ENCODE results near the gene LAMA5.

LAMA5 gene

DNA sequence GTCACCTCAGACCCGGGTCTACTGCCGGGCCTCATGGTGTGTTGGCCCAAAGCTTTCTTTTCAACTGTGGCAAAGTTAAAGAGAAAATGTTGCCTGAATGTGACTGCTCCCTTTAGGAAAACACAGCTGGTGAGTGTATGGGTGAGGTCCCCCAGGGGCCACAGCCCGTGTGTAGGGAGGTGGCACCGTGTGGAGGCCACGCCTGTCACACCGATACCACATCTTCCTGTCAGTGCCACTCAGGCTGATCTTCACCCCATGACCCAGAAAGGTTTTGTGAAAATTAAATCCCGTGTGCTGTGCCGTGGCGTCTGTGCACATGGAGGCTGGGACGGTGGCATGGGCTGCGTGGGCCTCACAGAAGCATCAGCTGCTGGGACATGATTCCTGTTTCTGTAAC lies 75.0 kb downstream of the LAMA5 start:
- no peak overlapping the region for H3K4me3 ChIP-seq (ENCODE audit: low read depth, low read length)
- peaks cover 66% of the 10 kb centered on the region for H3K36me3 ChIP-seq (ENCODE audit: control insufficient read depth, insufficient read depth, low read length)
- no peak overlapping the region for H3K27ac ChIP-seq (ENCODE audit: low read depth, low read length)
- H3K27me3 ChIP-seq (ENCODE audit: control insufficient read depth, insufficient read depth, low read length): no peaks in the 10 kb centered on the region
- H3K9ac ChIP-seq (ENCODE audit: low read length): no peak overlapping the region
- no peaks in the 10 kb centered on the region for H3K4me1 ChIP-seq (ENCODE audit: control insufficient read depth, insufficient read depth, low read length)
- H3K9me3 ChIP-seq (ENCODE audit: control insufficient read depth, insufficient read depth, low read depth, low read length): no peaks in the 10 kb centered on the region

DNA sequence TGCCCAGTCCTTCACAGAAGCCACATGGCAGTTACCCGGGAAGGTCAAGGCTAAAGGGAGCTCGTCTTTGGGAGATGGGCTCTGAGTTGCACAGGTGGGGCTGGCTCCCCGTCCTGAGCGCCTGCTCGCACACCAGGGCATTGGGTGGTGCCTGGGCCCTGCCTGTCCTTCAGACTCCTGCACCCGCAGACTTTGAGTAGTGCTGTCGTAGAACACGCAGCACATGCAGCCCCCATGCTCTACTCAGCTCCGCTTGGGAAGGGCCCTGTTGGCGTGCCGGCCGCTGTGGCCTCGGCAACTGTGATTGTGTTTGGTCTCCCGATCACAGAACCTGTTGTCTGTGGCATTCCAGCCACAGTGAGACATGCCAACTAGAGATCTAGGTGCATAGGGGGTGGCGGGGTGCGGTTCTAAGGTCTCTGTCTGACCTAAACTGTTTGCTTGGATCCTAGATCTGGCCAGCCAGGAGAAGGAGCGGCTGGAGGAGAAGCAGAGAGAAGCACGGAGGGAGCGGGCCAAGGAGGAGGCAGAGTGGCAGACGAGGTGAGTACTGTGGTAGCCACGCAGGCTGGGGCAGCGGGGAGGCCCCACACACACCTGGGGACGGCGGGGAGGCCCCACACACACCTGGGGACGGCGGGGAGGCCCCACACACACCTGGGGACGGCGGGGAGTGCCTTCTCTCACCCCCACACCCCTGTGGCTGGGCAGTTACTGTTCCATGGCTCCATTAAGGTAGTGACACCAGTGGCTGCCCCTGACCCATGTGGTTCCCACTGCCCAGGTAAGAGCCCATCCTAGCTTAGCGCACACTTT lies 75.7 kb downstream of the LAMA5 start:
- Histone ChIP-seq H3K4me1 (ENCODE audit: control insufficient read depth, insufficient read depth, low read length) (no peaks in the 10 kb centered on the region), H3K4me3 (ENCODE audit: low read depth, low read length) (no peak overlapping the region), H3K9me3 (ENCODE audit: control insufficient read depth, insufficient read depth, low read depth, low read length) (no peaks in the 10 kb centered on the region), H3K36me3 (ENCODE audit: control insufficient read depth, insufficient read depth, low read length) (peaks cover 66% of the 10 kb centered on the region), H3K27me3 (ENCODE audit: control insufficient read depth, insufficient read depth, low read length) (no peaks in the 10 kb centered on the region), H3K9ac (ENCODE audit: low read length) (no peak overlapping the region), H3K27ac (ENCODE audit: low read depth, low read length) (no peak overlapping the region)

DNA sequence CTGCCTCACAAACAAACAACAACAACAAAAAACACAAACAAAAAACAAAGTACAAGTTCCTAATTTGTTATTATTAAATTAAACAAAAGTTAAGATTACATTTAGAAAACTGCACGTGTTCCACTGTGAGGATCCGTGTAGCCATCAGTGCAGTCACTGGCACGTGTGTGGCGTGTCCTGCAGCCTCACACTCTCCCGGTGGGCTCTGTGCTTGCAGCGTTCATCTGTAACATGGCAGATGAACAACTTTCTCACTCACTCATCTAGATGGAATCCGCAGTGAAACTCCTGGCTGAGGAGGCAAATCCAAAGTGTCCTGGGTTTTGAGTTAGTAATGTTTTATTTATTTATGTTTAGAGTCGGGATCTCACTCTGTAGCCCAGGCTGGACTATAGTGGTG lies 77.2 kb downstream of the LAMA5 start:
- Histone ChIP-seq H3K27me3 (ENCODE audit: control insufficient read depth, insufficient read depth, low read length) (no peaks in the 10 kb centered on the region), H3K9me3 (ENCODE audit: control insufficient read depth, insufficient read depth, low read depth, low read length) (no peaks in the 10 kb centered on the region), H3K9ac (ENCODE audit: low read length) (no peak overlapping the region), H3K27ac (ENCODE audit: low read depth, low read length) (no peak overlapping the region), H3K36me3 (ENCODE audit: control insufficient read depth, insufficient read depth, low read length) (peaks cover 67% of the 10 kb centered on the region), H3K4me3 (ENCODE audit: low read depth, low read length) (no peak overlapping the region), H3K4me1 (ENCODE audit: control insufficient read depth, insufficient read depth, low read length) (no peaks in the 10 kb centered on the region)

DNA sequence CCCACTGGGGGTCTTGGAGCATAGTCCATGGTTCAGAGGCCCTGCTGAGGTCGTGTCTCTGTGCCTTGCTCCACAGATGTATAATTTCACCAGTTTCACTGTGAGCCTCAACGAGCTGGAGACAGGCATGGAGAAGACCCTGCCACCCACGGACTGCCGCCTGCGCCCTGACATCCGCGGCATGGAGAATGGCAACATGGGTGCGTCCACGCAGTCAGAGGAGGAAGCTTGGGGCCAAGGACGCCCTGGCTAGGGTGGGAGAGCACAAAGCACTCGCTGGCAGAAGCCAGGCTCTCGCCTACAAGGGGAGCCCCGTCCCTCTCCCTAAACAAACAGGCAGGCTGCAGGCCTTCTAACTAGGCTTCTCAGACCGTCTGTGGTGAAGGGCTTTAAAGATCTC lies 78.0 kb downstream of the LAMA5 start:
- Histone ChIP-seq H3K4me3 (ENCODE audit: low read depth, low read length) (no peak overlapping the region), H3K27me3 (ENCODE audit: control insufficient read depth, insufficient read depth, low read length) (no peaks in the 10 kb centered on the region), H3K36me3 (ENCODE audit: control insufficient read depth, insufficient read depth, low read length) (peaks cover 62% of the 10 kb centered on the region), H3K4me1 (ENCODE audit: control insufficient read depth, insufficient read depth, low read length) (no peaks in the 10 kb centered on the region), H3K9me3 (ENCODE audit: control insufficient read depth, insufficient read depth, low read depth, low read length) (no peaks in the 10 kb centered on the region), H3K27ac (ENCODE audit: low read depth, low read length) (no peak overlapping the region), H3K9ac (ENCODE audit: low read length) (no peak overlapping the region)

DNA sequence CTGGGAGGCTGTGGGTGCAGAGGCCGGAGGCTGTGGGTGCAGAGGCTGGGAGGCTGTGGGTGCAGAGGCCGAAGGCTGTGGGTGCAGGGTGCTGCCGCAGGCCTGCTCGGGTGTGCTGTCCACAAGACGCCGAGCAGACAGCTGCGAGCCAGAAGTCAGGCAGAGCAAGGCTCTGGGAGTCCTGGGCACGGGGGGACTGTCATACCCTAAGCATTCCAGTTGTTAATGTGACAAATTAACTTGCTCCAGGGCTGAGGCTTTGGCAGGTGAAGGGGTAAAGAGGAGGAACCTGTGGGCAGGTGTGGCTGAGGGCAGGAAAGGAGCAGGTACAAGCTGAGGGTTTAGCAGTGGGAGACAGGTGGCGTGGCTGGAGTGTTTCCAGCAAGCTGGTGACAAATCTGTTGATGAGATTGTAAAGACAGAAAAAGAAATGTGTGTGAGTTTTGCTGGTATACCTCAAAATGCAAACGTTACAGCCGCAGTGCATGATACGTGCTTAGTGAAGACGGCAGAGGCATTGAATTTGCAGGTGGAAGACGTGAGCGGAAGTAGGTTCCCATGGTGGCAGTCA lies 78.5 kb downstream of the LAMA5 start:
- Histone ChIP-seq H3K4me1 (ENCODE audit: control insufficient read depth, insufficient read depth, low read length) (no peaks in the 10 kb centered on the region), H3K27ac (ENCODE audit: low read depth, low read length) (no peak overlapping the region), H3K9me3 (ENCODE audit: control insufficient read depth, insufficient read depth, low read depth, low read length) (no peaks in the 10 kb centered on the region), H3K36me3 (ENCODE audit: control insufficient read depth, insufficient read depth, low read length) (peaks cover 62% of the 10 kb centered on the region), H3K9ac (ENCODE audit: low read length) (no peak overlapping the region), H3K27me3 (ENCODE audit: control insufficient read depth, insufficient read depth, low read length) (no peaks in the 10 kb centered on the region), H3K4me3 (ENCODE audit: low read depth, low read length) (no peak overlapping the region)

DNA sequence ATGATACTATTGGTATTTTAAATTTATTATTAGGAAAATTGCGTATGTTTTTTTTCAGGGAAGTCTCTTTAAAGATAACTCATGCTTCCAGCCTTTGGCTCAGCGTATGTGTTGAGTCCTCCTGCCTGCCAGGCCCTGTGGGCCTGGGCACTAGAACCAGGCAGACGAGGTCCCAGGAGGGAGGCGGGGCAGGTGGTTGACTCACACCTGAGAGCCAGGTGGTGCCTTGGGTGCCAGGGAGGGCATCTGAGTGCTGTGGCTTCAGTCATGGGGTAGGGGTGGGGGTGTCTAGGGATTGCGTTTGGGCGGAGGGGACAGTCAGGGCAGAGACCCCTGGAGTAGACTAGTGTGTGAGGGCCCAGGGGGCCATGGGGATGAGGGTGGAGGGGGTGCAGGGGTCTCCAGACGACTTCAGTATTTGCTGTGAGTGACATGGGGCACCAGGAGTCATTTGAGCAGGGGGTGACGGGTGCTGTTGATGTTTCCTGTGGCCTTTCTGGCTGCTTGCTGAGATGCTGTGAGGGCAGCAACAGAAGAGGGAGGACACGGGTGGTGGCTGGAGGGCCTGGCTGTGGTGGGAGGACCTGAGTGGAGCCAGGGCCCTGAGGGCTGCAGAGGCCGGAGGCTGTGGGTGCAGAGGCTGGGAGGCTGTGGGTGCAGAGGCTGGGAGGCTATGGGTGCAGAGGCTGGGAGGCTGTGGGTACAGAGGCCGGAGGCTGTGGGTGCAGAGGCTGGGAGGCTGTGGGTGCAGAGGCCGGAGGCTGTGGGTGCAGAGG lies 79.2 kb downstream of the LAMA5 start:
- H3K4me1 ChIP-seq (ENCODE audit: control insufficient read depth, insufficient read depth, low read length): no peaks in the 10 kb centered on the region
- H3K4me3 ChIP-seq (ENCODE audit: low read depth, low read length): no peak overlapping the region
- no peaks in the 10 kb centered on the region for H3K27me3 ChIP-seq (ENCODE audit: control insufficient read depth, insufficient read depth, low read length)
- no peaks in the 10 kb centered on the region for H3K9me3 ChIP-seq (ENCODE audit: control insufficient read depth, insufficient read depth, low read depth, low read length)
- no peak overlapping the region for H3K9ac ChIP-seq (ENCODE audit: low read length)
- H3K27ac ChIP-seq (ENCODE audit: low read depth, low read length): no peak overlapping the region
- H3K36me3 ChIP-seq (ENCODE audit: control insufficient read depth, insufficient read depth, low read length): peaks cover 64% of the 10 kb centered on the region

DNA sequence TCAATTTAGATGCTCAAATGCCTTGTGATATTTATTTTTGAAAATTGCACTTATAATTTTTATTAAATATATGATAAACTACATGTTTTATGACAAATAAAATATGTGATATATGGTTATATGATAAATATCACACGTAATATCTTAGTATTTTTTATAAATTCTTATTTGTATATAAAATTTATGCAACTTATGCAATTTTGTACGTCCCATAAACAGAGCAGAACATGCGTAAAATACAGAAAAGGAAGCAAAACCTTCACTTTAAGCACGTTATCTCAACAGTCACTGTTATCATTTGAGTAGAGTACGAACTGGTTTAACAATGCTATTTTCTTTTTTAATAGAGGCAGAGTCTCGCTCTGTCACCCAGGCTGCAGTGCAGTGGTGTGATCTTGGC lies 80.0 kb downstream of the LAMA5 start:
- Histone ChIP-seq H3K4me3 (ENCODE audit: low read depth, low read length) (no peak overlapping the region), H3K9ac (ENCODE audit: low read length) (no peak overlapping the region), H3K27me3 (ENCODE audit: control insufficient read depth, insufficient read depth, low read length) (no peaks in the 10 kb centered on the region), H3K36me3 (ENCODE audit: control insufficient read depth, insufficient read depth, low read length) (peaks cover 70% of the 10 kb centered on the region), H3K4me1 (ENCODE audit: control insufficient read depth, insufficient read depth, low read length) (no peaks in the 10 kb centered on the region), H3K27ac (ENCODE audit: low read depth, low read length) (no peak overlapping the region), H3K9me3 (ENCODE audit: control insufficient read depth, insufficient read depth, low read depth, low read length) (no peaks in the 10 kb centered on the region)

DNA sequence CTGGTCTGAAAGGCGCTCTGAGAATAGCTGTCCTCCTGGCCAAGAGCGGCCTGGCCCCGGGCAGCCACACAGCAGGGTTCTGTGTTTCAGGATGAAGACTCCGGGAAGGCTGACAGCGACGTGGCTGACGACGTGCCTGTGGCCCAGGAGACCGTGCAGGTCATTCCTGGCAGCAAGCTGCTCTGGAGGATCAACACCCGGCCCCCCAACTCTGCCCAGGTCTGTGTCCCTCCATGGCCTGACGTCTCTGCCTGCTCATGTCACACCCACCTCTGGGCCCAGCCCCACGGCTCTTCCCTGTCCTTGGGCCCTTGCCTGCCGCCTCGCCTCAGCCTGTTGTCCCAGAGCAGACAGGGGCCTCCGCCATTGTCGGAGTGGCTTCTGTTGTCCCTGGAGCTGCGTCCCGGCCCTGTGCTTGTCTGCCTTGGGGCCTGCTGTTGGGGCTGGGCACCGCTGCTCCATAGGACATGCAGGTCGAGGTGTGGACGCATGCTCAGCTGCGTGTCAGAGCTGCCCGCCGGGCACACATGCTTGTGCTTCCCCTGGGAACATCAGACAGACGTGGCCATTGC lies 80.5 kb downstream of the LAMA5 start:
- Histone ChIP-seq H3K4me1 (ENCODE audit: control insufficient read depth, insufficient read depth, low read length) (no peaks in the 10 kb centered on the region), H3K27me3 (ENCODE audit: control insufficient read depth, insufficient read depth, low read length) (no peaks in the 10 kb centered on the region), H3K4me3 (ENCODE audit: low read depth, low read length) (no peak overlapping the region), H3K27ac (ENCODE audit: low read depth, low read length) (no peak overlapping the region), H3K9me3 (ENCODE audit: control insufficient read depth, insufficient read depth, low read depth, low read length) (no peaks in the 10 kb centered on the region), H3K36me3 (ENCODE audit: control insufficient read depth, insufficient read depth, low read length) (peaks cover 70% of the 10 kb centered on the region), H3K9ac (ENCODE audit: low read length) (no peak overlapping the region)

DNA sequence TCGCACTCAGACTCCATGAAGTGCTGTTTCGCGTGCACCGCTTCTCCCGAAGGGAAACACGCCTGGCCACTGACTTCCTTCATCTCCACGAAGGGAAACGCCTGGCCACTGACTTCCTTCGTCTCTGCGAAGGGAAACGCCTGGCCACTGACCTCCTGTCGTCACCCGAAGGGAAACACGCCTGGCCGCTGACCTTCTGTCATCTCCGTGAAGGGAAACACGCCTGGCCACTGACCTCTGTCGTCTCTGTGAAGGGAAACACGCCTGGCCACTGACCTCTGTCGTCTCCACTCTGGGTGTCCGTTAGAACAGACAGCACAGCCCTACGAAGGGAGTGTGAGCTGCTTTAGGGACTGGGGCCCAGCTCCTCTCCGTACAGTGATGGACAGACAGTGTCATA lies 81.4 kb downstream of the LAMA5 start:
- H3K9ac ChIP-seq (ENCODE audit: low read length): no peak overlapping the region
- no peaks in the 10 kb centered on the region for H3K9me3 ChIP-seq (ENCODE audit: control insufficient read depth, insufficient read depth, low read depth, low read length)
- H3K27ac ChIP-seq (ENCODE audit: low read depth, low read length): no peak overlapping the region
- H3K4me1 ChIP-seq (ENCODE audit: control insufficient read depth, insufficient read depth, low read length): no peaks in the 10 kb centered on the region
- peaks cover 71% of the 10 kb centered on the region for H3K36me3 ChIP-seq (ENCODE audit: control insufficient read depth, insufficient read depth, low read length)
- no peaks in the 10 kb centered on the region for H3K27me3 ChIP-seq (ENCODE audit: control insufficient read depth, insufficient read depth, low read length)
- H3K4me3 ChIP-seq (ENCODE audit: low read depth, low read length): no peak overlapping the region

DNA sequence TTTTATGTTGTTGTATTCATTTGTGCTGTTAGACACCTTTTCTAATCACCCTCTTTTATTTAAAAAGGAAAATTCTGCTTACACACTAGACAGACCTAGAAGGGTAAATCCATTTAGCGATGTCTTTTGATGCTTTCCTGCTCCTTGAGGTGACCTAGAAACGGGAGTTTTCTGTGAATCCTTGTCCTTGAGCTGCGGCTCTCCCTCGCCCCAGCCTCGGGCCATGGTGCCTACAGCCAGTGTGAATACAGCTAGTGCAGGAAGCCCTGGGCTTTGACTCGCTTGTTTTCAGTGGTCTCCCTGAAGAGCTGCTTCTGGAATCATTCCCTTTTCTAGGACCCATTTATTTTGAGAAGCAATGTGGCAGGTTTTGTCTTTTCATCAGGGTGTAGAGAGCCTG lies 82.0 kb downstream of the LAMA5 start:
- Histone ChIP-seq H3K4me1 (ENCODE audit: control insufficient read depth, insufficient read depth, low read length) (no peaks in the 10 kb centered on the region), H3K27ac (ENCODE audit: low read depth, low read length) (no peak overlapping the region), H3K36me3 (ENCODE audit: control insufficient read depth, insufficient read depth, low read length) (peaks cover 77% of the 10 kb centered on the region), H3K4me3 (ENCODE audit: low read depth, low read length) (no peak overlapping the region), H3K9me3 (ENCODE audit: control insufficient read depth, insufficient read depth, low read depth, low read length) (no peaks in the 10 kb centered on the region), H3K27me3 (ENCODE audit: control insufficient read depth, insufficient read depth, low read length) (no peaks in the 10 kb centered on the region), H3K9ac (ENCODE audit: low read length) (no peak overlapping the region)

DNA sequence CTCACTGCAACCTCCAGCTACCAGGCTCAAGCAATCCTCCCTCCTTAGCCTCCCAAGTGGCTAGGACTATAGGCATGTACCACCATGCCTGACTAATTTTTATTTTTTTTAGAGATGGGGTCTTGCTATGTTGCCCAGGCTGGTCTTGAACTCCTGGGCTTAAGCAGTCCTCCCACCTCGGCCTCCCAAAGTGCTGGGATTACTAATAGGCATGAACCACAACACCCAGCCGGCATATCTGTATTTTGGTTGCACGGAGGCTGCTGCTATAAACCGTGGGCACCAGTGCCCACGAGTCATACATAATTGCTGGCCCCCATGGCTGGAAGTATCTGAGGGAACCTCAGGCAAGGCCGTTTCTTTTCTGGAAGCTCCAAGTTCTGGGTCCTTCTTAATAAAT lies 82.7 kb downstream of the LAMA5 start:
- H3K9ac ChIP-seq (ENCODE audit: low read length): no peak overlapping the region
- H3K36me3 ChIP-seq (ENCODE audit: control insufficient read depth, insufficient read depth, low read length): peaks cover 77% of the 10 kb centered on the region
- H3K9me3 ChIP-seq (ENCODE audit: control insufficient read depth, insufficient read depth, low read depth, low read length): no peaks in the 10 kb centered on the region
- H3K4me3 ChIP-seq (ENCODE audit: low read depth, low read length): no peak overlapping the region
- H3K27ac ChIP-seq (ENCODE audit: low read depth, low read length): no peak overlapping the region
- no peaks in the 10 kb centered on the region for H3K4me1 ChIP-seq (ENCODE audit: control insufficient read depth, insufficient read depth, low read length)
- H3K27me3 ChIP-seq (ENCODE audit: control insufficient read depth, insufficient read depth, low read length): no peaks in the 10 kb centered on the region

Data from HUES6 (cell line).